Measurements from ENCODE around the gene BIRC5. TPM values are rescaled to one million over a fixed set of nuclear protein-coding genes. Genes with fewer than 3 reads are reported as not detected.

BIRC5 gene
- total RNA-seq, 4 donors from 2014 or later: 0.44 to 3.3 TPM; not detected in 2

DNA sequence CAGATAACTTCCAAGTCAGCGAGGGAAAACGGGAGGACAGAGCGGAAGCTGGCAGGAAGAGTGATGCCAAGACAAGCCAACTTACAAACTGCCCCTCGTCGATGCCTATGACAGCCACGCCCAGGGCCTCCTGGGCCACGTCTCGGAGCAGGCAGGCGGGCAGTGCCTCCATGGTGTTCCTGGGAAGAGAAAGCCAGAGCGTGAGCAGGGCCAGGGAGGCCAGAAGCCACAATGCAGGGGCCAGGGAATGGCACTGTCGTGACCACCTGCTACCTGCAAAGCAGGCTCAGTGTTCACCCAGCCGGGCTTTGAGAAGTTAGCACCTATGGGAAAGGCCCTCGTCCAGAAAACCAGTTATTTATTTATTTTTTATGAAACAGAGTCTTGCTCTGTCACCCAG, 31.5 kb upstream of the BIRC5 start:
- no peak overlapping the region for H3K4me3 ChIP-seq

DNA sequence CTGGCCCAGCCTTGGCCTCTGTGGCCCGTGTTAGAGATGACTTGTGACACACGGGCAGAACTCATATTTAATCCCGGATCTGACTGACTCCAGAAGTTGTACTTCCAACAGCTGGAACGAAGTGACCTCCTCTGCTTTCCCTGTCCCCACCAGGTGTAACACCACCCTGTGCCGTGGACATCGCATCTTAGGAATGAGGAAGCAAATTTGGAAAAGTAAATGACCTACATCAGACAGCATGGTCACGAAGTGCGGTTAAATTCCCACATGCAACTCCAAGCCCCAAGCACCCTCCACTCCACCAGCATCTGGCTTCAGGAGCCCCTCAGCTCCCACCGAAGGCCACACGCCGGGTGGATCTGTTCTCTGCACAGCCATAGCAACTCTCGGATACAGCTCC, 30.1 kb upstream of the BIRC5 start:
- in situ Hi-C loops (cut with MboI; ENCODE audit: low sequenced_read_pairs in 4 of 4): loop anchor here in 1 of 4 donors (10.0 kb wide), 1 partner anchor 69 kb away; no protein-coding TSS in a partner anchor

More for the DNA sequence above, 31.5 kb upstream of the BIRC5 start:
- H3K9me3 ChIP-seq: no peaks in the 10 kb centered on the region
- in situ Hi-C loops (cut with MboI; ENCODE audit: low sequenced_read_pairs in 4 of 4): loop anchor here in 1 of 4 donors (10.0 kb wide), 1 partner anchor 68 kb away; no protein-coding TSS in a partner anchor
- ATAC-seq (no peak), DNase-seq (no peak)
- H3K27ac ChIP-seq: no peak overlapping the region
- peaks cover 13 to 20% of the 10 kb centered on the region in 2 donors for H3K4me1 ChIP-seq
- no peaks in the 10 kb centered on the region for H3K36me3 ChIP-seq
- H3K27me3 ChIP-seq: no peaks in the 10 kb centered on the region
- intact Hi-C loops (cut with DNase I; ENCODE audit: low total_unique reads): no loop called here
- no peak for TF ChIP-seq POLR2A (IDR thresholded peaks at IDR 0.05)
- TF ChIP-seq, protein P1, sequence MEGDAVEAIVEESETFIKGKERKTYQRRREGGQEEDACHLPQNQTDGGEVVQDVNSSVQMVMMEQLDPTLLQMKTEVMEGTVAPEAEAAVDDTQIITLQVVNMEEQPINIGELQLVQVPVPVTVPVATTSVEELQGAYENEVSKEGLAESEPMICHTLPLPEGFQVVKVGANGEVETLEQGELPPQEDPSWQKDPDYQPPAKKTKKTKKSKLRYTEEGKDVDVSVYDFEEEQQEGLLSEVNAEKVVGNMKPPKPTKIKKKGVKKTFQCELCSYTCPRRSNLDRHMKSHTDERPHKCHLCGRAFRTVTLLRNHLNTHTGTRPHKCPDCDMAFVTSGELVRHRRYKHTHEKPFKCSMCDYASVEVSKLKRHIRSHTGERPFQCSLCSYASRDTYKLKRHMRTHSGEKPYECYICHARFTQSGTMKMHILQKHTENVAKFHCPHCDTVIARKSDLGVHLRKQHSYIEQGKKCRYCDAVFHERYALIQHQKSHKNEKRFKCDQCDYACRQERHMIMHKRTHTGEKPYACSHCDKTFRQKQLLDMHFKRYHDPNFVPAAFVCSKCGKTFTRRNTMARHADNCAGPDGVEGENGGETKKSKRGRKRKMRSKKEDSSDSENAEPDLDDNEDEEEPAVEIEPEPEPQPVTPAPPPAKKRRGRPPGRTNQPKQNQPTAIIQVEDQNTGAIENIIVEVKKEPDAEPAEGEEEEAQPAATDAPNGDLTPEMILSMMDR (IDR thresholded peaks at IDR 0.05 in 4 of 5, conservative IDR thresholded peaks at IDR 0.05 in 1 of 5): no peak

DNA sequence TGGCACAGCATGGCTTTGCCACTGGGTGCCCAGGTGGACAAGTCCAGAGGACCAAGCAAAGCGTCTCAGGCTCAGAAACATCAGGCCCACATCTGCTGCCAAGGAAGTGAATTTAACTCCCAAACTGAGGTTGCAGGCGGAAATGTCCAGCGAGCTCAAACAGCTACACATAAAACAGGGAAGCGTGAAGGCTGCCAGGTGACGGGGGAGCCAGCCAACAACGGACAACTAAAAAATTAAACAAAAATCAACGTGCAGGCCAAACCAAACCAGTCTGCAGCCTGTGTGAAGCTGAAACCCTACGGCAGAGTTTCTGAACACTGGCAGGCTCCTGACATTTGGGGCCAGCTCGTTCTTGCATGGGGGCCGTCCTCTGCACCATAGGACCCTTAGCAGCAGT, 29.7 kb upstream of the BIRC5 start:
- H3K4me1 ChIP-seq: peaks cover 21 to 28% of the 10 kb centered on the region in 2 donors
- intact Hi-C loops (cut with DNase I; ENCODE audit: low total_unique reads): no loop called here

More for the DNA sequence above, 30.1 kb upstream of the BIRC5 start:
- ATAC-seq: no peak
- no peaks in the 10 kb centered on the region for H3K9me3 ChIP-seq
- no peak for DNase-seq
- H3K27me3 ChIP-seq: no peaks in the 10 kb centered on the region
- no peaks in the 10 kb centered on the region for H3K36me3 ChIP-seq
- no peak overlapping the region for H3K4me3 ChIP-seq
- no peak overlapping the region for H3K27ac ChIP-seq
- TF ChIP-seq, protein P1 (IDR thresholded peaks at IDR 0.05 in 4 of 5, conservative IDR thresholded peaks at IDR 0.05 in 1 of 5): no peak
- no peak for TF ChIP-seq POLR2A (IDR thresholded peaks at IDR 0.05)
- intact Hi-C loops (cut with DNase I; ENCODE audit: low total_unique reads): no loop called here
- H3K4me1 ChIP-seq: peaks cover 21 to 31% of the 10 kb centered on the region in 2 donors

DNA sequence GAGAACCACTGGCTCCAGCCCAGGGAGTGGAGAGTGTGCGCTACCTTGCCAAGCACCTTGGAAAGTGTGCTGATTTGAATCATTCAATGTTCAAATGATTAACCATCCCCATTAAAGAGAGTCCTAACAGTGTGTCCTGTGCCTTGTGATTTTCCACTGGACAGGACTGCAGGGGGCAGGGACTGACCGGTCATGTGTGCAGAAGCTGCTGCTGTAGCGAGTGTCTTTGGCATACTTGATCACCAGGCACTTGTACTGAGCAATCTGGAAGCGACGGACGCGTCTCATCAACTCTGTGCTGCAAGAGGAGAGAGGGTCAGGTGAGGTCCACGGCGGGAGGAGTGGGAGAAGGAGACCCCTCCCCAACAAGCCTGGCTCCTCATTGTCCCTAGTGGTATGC, 29.2 kb upstream of the BIRC5 start:
- H3K4me1 ChIP-seq: peaks cover 18 to 23% of the 10 kb centered on the region in 2 donors
- in situ Hi-C loops (cut with MboI; ENCODE audit: low sequenced_read_pairs in 4 of 4): loop anchor here in 1 of 4 donors (10.0 kb wide), 1 partner anchor 70 kb away; no protein-coding TSS in a partner anchor

More for the DNA sequence above, 29.7 kb upstream of the BIRC5 start:
- in situ Hi-C loops (cut with MboI; ENCODE audit: low sequenced_read_pairs in 4 of 4): loop anchor here in 1 of 4 donors (10.0 kb wide), 1 partner anchor 70 kb away; no protein-coding TSS in a partner anchor
- no peak for ATAC-seq
- Histone ChIP-seq H3K4me3 (no peak overlapping the region), H3K27me3 (no peaks in the 10 kb centered on the region), H3K27ac (no peak overlapping the region), H3K9me3 (no peaks in the 10 kb centered on the region), H3K36me3 (no peaks in the 10 kb centered on the region)
- TF ChIP-seq, protein P1 (IDR thresholded peaks at IDR 0.05 in 4 of 5, conservative IDR thresholded peaks at IDR 0.05 in 1 of 5): no peak
- no peak for TF ChIP-seq POLR2A (IDR thresholded peaks at IDR 0.05)
- DNase-seq: no peak

More for the DNA sequence above, 29.2 kb upstream of the BIRC5 start:
- Histone ChIP-seq H3K27ac (no peak overlapping the region), H3K4me3 (no peak overlapping the region), H3K36me3 (no peaks in the 10 kb centered on the region), H3K27me3 (no peaks in the 10 kb centered on the region), H3K9me3 (no peaks in the 10 kb centered on the region)
- no peak for DNase-seq
- TF ChIP-seq POLR2A (IDR thresholded peaks at IDR 0.05): no peak
- TF ChIP-seq, protein P1 (IDR thresholded peaks at IDR 0.05 in 4 of 5, conservative IDR thresholded peaks at IDR 0.05 in 1 of 5): no peak
- intact Hi-C loops (cut with DNase I; ENCODE audit: low total_unique reads): no loop called here
- no peak for ATAC-seq

All from gastrocnemius medialis (tissue), 4 donors.